ENCODE results near the gene SPAG17.

Gene SPAG17

GRCh38 chr1:118097622-118098348 is 87.2 kb downstream of the SPAG17 start:
- no peak overlapping the region for H3K4me3 ChIP-seq
- H3K27ac ChIP-seq: no peak overlapping the region

DNA sequence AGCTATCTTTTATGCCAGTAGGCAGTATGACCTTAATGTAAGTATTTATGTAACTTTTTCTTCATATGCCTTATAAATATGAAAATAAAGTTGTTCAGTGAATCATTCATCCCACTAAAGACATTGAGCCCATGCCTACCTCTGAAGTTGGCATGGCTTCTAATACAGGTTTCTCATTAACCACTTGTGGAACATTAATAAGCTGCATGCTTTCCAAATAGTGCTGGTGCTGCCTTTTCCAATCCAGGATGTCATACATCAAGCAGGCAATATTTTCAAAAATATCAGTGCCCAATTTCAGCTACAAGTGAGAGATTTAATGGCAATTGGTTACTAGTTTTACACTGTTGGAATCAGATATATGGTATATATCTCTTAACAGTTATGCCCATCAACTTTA is 92.0 kb downstream of the SPAG17 start:
- Histone ChIP-seq H3K4me3 (no peak overlapping the region), H3K27ac (no peak overlapping the region)

DNA sequence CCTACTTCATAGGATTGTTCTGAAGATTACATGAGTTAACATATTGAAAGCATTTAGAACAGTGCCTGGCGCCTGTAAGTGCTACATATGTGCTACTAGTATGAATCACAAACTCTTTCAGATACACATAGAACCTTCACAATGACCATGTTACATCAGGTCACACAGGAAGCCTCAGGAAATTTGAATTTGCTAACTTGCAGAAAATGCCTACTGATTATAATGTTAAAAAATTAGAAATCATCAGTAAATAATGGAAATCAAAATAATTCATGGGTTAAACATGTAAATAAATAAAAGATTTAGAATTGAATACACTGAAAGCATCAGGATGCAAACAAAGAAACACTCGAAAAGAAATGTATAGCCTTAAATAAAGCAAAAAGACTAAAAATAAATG is 94.9 kb downstream of the SPAG17 start:
- H3K27ac ChIP-seq: no peak overlapping the region
- H3K4me3 ChIP-seq: no peak overlapping the region

- Histone ChIP-seq H3K27ac (no peak overlapping the region), H3K4me3 (no peak overlapping the region)
Observed at GRCh38 chr1:118085365-118085764, 99.7 kb downstream of the SPAG17 start.

- H3K4me3 ChIP-seq: no peak overlapping the region
- H3K27ac ChIP-seq: no peak overlapping the region
Observed at GRCh38 chr1:118084400-118084799, 100.6 kb downstream of the SPAG17 start.

DNA sequence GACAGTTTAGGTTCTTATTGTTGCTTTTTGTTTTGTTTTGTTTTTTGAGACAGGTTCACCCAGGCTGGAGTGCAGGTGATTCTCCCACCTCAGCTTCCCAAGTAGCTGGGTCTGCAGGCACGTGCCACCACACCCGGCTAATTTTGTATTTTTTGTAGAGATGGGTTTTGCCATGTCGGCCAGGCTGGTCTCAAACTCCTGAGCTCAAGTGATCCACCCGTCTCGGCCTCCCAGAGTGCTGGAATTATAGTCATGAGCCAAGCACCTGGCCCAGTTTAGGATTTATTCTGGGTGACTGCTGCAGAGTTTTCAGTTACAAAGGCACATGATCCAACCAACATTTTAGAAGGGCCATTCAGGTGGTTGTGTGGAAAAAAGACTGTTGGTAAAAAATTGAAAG is 102.0 kb downstream of the SPAG17 start:
- no peak overlapping the region for H3K4me3 ChIP-seq
- H3K27ac ChIP-seq: no peak overlapping the region

DNA sequence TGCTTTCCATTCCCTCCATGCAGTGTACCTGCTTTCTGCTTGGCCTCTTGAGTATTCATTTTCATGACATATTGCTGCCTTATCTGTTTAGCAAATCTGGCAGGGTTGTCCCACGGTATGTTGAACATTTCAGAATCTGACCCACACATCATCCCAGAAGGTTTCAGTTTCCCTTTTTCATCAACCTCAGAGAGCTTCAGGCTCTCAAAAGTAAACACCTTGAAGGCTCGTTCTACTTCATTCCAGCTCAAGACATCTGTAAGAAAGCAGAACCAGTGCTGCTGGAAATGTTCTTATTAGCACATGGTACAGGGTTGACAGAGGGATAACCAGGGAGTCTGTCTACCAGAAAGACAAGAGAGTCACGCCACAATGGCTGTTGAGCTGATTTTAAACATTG is 103.6 kb downstream of the SPAG17 start:
- Histone ChIP-seq H3K4me3 (no peak overlapping the region), H3K27ac (no peak overlapping the region)

- H3K27ac ChIP-seq: no peak overlapping the region
- no peak overlapping the region for H3K4me3 ChIP-seq
Observed at GRCh38 chr1:118077331-118078045, 107.5 kb downstream of the SPAG17 start.

DNA sequence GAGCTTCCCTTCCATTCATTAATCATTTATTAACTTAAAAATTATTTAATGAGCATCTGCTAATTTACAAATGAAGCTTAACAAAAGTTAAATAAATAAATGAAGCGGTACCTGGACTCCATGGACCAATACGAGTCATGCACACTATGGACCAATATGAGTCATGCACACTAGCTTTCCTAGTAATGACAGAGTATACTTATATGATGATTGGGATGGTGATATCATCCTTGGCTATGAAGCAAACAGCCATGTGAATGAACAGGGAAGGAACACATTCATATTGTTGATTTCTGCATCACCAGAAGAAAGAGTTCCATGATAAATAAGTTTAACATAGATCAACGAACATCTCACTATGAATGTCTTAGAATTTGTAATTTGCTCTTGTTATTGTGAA is 109.9 kb downstream of the SPAG17 start:
- no peak overlapping the region for H3K4me3 ChIP-seq
- no peak overlapping the region for H3K27ac ChIP-seq

DNA sequence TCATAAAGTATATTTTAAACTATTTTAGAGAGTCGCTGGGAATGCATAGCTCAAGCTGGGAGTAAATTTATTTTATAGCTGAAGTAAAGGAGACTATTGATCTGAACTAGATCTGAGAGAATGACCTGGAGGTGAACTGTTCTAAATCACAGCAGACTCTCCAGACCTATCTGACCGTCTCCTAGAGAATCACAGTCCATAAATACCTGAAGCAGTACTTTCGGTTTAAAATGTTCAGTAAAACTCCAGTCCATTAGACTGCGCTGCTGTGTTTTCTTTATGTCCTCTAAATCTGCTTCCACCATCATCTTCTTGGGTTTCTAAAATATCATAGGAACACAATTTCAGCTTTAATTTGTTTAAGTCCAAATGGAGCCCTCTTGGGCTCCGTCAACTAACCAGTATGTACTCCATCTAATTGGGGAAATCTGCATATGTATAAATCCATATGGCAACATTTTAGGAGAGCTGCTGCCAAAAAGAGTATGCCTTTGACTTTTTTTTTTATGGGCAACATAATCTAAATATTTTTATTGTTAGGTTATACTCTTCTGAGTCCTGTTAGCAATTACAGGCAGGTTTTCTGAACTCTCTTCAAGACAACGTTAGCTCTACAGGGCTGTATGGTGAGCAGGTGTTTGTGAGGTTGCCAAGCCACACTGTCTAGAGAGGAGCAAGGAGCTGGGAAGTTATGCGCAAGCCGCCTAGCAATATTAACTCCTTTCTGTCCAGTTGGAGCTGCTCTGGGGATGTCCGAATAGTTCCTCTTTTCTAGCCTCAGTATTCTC is 111.2 kb downstream of the SPAG17 start:
- H3K4me3 ChIP-seq: no peak overlapping the region
- H3K27ac ChIP-seq: no peak overlapping the region

- Histone ChIP-seq H3K27ac (no peak overlapping the region), H3K4me3 (no peak overlapping the region)
Observed at GRCh38 chr1:118049981-118050380, 135.0 kb downstream of the SPAG17 start.

- no peak overlapping the region for H3K27ac ChIP-seq
- H3K4me3 ChIP-seq: no peak overlapping the region
Observed at GRCh38 chr1:118047650-118048224, 137.3 kb downstream of the SPAG17 start.

- no peak overlapping the region for H3K27ac ChIP-seq
- no peak overlapping the region for H3K4me3 ChIP-seq
Observed at GRCh38 chr1:118047006-118047649, 137.9 kb downstream of the SPAG17 start.

GRCh38 chr1:118043624-118044023 is 141.4 kb downstream of the SPAG17 start:
- Histone ChIP-seq H3K27ac (no peak overlapping the region), H3K4me3 (no peak overlapping the region)

DNA sequence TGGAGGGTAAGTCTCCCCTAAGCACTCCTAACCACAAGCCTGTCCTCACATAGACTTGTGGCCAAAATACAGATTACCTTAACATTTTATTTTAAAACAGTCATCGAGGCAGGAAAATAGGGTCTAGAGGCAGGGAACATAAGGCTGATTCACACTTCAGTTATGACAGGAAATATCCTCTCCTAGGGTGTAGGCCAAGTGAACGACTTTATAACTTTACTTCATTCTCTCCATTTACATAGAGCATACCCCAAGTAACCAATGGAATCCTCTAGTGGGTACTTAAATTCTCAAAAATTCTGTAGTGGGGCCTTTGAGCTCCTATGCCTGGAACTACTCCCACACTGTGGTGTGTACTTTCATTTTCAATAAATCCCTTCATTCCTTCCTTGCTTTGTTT is 142.5 kb downstream of the SPAG17 start:
- Histone ChIP-seq H3K4me3 (no peak overlapping the region), H3K27ac (no peak overlapping the region)

DNA sequence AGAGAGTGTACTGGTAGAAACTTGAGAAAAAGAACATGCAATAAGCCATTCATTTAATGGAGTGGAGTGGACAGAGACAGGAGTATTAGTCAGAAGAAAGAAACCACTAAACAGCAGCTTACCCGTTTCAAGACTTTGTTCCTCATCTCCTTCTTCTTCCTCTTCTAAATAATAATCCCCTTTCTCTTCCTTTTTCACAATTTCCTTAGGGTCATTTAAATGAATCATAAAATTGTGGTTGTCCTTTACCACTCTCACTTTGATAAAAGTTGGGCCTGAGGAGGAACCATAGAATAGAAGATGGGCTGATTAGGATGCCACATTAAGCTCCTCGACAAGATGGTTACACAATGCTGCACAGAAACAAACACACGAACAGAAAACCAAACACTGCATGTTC is 145.9 kb downstream of the SPAG17 start:
- H3K27ac ChIP-seq: no peak overlapping the region
- no peak overlapping the region for H3K4me3 ChIP-seq

- no peak overlapping the region for H3K4me3 ChIP-seq
Observed at GRCh38 chr1:118032883-118033282, 152.1 kb downstream of the SPAG17 start.

DNA sequence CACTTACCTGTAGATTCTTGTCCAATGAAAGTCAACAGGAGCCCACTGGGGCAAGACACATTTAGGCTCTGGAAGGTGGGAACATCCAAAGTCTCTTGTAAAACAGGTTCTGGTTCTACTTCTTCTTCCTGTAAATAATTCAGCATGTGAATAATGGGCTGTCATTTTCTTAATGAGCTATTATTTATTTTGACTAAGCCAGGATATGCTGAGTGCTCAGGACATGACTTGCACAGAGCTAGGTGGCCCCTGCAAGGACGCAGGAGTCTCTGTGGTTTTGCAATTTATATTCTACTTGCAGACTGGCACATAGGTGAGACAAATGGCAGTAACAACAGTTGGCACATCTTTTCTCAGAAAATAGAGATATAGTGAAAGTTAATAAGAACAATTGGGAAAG is 156.8 kb downstream of the SPAG17 start:
- Histone ChIP-seq H3K27ac (no peak overlapping the region), H3K4me3 (no peak overlapping the region)

More at GRCh38 chr1:118032883-118033282, 152.1 kb downstream of the SPAG17 start:
- H3K27ac ChIP-seq: no peak overlapping the region

DNA sequence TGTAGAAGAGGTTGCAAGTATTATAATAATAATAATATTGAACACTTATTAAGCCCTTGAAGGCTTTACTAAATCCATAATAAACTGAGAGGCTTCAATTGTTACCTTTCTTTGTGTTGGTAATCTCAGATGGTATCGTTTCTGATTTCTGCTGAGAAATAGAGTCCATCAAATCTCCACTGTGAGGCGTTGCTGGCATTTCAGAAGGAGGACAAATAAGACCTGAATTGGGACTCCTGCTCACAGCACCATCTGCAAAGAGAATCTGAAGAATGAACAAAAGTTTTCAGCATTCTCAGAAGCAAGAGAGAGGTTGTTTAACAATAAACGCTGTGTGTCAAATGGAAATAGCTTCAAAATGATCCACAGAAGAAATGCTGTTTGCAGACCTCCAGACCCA is 161.8 kb downstream of the SPAG17 start:
- no peak overlapping the region for H3K4me3 ChIP-seq
- H3K27ac ChIP-seq: no peak overlapping the region

DNA sequence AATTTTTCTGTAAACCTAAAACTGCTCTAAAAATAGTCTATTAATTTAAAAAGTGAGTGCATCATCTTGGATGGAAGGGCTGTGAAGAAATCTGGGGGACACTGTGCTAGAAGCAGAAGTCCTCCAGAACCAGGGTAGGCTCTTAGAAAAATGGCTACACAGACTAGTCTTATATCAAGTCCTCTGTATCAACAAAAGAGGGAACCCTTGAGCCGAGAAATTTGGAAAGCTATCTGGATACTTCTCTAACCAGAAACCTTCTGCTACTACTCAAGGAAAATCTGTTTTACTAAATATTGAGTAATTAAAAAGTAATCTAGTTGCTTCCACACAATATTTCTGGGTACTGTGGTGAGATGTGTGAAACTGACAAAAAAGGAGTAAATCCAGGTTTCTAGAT is 163.4 kb downstream of the SPAG17 start:
- H3K27ac ChIP-seq: no peak overlapping the region
- no peak overlapping the region for H3K4me3 ChIP-seq

Data from skin epidermis (tissue), 12 donors.